Stimulated activated CD8-positive, alpha-beta memory T cell treated with anti-CD3 and anti-CD28 coated beads, Interleukin-12 subunit alpha, Interleukin-12 subunit beta, amount 100 ng/mL, for 1 hour (primary cell): ENCODE results near the gene C1QL1.

Experiments
- DNase-seq: peaks from one replicate; pipeline ENCODE4 v3.0.0-alpha.2; 2020; ENCODE audit warnings: low read depth

Gene C1QL1

GRCh38 chr17:44928950-44929720 is 39.0 kb downstream of the C1QL1 start:
- DNase-seq: no peak

- DNase-seq: no peak
Observed at GRCh38 chr17:44928136-44928535, 40.0 kb downstream of the C1QL1 start.

DNA sequence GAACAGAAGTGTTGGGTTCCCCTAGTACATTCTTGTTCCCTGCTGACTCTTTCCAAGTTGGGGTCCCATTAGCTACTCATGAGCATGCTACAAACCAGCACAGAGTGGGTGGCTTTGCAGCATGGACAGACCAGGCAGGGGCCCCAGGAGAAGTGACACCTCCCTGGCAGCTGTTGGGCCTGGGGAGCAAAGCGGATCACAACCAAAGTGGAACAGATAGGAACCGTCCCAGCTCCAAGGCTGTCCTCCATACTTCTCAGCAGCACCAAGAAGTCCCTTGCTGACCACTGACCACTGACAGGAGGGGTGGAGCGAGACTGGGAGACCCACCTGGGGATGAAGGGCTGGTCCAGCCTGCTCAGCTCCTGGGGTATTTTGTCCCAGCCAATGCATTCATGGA is 40.4 kb downstream of the C1QL1 start:
- no peak for DNase-seq

DNA sequence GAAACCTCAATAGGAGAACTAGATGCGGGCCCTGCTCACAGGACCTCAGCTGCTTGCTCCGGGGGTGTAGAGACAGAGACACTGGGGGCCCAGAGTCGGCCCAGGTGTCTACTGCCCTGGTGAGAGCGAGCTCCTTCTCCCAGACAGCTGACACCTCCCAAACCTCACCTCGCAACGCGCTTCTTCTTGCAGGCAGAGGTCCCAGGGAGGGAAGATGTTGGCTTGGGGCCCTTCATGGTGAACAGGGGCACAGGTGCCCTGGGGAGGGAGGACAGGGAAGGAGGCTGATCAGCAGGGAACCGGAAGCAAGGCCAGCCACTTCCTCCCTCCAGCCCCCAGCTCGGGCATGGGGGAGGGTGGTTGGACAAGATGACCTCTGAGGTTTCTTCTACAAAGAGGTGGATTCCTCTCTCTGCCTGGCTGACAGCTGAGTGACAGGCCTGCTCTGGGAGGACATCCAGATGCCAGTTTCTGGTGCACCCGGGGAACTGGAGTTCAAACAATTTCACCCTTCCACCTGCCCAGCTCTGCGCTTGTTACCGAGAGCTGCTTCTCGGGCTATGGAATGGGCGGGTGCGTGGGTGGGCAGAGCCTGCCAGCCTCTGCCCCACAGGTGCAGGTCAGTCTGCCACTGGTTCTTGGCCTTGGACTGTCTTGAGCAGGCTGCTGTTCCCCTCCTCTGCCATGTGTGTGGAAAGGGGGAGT is 41.1 kb downstream of the C1QL1 start:
- DNase-seq: no peak

DNA sequence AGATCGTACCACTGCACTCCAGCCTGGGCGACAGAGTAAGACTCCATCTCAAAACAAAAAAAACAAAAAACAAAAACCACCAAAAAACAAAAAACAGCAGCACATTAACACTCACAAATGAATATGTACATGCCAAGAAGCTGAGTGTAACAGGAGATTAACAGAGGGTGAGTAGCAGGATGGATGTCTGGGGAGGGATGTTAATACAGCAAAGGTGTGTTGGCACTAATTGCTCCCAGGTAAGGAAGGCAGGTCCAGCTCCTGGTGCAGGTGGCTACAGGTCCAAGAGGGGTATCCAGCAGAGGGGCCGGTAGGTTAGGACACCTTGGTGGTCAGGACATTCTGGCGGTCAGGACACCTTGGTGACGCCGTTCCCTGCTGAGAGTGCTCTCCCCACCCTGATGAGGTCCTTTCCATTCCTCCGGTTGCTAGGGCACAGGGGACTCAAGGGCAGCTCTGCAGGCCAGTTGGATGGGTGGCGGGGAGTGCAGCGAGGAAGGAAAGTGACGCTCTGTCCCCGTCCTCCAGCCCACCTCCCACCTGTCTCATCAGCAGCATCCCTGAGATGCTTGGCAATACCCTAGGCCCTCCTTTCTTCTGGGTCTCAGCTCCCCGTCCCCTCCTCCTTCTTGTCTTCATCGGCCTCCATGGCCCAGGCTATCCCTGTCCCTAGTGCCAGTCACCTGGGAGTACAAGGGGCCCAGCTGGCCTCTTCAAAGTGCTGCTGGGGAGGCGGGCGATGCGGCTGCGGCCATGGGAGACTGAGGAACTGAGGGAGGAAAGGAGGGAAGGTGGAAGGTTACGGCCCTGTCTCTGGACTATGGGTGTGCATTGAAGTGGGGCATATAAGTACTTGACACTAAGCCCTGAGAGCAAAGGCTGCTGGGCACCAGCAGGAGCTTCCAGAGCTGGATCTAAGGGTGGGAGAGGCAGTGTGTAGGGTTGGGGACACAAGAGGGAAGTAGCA is 42.1 kb downstream of the C1QL1 start:
- DNase-seq: no peak

DNA sequence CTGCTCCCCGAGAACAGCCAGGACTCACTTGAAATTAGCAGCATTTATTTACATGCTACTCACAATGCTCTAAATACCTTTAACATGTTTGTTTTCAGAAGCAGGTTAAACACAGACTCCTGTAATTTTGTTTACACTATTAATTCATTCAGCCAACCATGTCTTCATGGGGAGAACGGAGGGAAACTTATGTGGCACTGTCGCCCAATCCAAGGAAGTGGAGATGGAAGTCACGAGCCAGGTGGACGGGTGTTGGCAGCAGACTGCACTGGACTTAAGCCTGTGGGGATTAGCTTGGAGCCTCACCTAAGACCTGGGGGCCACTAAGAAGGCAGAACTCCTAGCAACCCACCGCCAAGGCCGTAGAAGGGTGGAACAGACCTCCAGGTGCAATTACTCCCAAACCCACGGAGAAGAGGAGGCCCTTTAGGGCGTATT is 44.0 kb downstream of the C1QL1 start:
- DNase-seq: no peak

- no peak for DNase-seq
Observed at GRCh38 chr17:44922746-44923470, 45.2 kb downstream of the C1QL1 start.

- DNase-seq: no peak
Observed at GRCh38 chr17:44922136-44922535, 46.0 kb downstream of the C1QL1 start.

DNA sequence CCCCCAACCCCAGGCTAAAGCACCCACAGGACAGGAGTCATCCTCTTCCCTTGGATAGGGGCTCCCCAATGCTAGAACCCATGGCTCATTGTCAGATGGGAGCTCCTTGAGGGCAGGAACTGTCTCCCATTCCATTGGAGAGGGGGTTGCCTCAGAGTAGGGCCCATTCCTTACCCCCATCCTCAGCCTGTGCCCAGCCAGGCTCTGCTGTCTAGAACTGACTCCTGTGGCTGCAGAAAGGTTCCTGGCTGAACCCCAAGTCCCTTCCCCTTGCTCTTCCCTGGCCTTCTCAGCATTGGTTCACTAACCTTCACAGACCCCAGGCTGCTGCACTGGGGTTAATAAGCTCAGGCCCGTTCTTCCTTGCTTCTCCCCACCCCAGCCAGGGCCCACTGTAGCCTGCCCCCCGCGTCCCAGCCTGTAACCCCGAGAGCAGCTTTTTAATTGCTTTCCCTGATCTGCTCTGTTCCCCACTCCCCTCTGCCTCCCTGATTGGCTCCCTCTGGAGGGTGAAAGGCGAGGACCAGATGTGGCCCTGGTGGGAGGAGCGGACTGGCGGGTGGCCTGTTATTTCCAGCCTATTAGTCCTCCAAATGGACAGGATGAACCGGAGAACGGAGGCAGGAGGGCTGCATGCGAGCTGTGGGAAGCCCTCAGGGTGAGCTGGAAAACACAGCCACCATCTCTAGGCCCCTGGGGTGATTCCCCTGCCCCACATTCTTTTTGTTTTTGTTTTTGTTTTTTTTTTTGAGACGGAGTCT is 46.8 kb downstream of the C1QL1 start:
- DNase-seq: no peak

GRCh38 chr17:44920565-44920940 is 47.5 kb downstream of the C1QL1 start:
- no peak for DNase-seq

DNA sequence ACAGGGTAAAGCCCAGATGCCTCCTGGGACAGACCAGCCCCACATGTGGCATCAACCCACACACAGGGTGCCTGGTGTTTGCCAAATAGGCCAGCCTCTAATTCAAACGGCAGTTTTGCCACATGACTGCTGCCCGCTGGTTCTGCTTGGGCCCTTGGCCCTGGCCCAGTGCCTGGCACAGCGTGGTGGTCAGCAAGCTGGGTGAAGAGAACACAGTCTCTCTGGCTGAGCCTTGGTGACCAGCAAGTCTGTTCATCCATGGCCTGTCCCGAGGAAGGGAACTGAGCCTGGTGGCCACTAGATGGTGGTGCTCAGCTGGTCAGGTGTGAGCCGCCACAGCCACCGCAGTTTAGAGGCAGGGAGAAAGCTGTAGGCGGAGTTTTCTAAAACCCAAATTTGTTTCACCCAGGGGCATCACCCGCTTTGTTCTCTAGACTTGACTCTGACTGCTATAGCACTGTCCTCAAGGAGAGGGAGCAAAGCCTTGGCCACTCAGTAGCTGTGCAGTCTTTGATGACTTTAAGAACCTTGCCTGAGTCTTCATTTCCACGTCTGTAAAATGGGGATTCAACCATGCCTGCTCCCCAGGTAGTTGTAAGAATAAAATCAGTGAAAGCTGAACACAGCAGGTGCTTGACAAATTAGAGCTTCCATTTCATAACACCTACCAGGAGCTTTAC is 48.1 kb downstream of the C1QL1 start:
- peak; percentile 21 for DNase-seq

- no peak for DNase-seq
Observed at GRCh38 chr17:44919411-44919810, 48.7 kb downstream of the C1QL1 start.

- DNase-seq: no peak
Observed at GRCh38 chr17:44918006-44918405, 50.1 kb downstream of the C1QL1 start.

DNA sequence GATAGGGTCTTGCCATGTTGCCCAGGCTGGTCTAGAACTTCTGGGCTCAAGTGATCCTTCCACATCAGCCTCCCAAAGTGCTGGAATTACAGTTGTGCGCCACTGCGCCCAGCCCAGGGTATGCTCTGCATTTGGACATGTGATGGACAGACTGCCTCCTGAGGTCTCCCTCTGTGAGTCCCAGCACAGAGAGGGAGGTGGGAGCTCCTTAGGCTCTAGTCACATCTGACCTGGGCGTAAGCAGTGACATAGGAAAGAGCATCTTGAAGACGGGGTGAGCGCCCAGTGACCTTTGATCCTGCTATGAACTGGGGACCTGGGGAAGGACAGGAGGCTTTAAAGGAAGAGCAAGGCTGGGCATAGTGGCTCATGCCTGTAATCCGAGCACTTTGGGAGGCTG is 50.6 kb downstream of the C1QL1 start:
- DNase-seq: no peak

GRCh38 chr17:44916781-44917241 is 51.3 kb downstream of the C1QL1 start:
- no peak for DNase-seq

DNA sequence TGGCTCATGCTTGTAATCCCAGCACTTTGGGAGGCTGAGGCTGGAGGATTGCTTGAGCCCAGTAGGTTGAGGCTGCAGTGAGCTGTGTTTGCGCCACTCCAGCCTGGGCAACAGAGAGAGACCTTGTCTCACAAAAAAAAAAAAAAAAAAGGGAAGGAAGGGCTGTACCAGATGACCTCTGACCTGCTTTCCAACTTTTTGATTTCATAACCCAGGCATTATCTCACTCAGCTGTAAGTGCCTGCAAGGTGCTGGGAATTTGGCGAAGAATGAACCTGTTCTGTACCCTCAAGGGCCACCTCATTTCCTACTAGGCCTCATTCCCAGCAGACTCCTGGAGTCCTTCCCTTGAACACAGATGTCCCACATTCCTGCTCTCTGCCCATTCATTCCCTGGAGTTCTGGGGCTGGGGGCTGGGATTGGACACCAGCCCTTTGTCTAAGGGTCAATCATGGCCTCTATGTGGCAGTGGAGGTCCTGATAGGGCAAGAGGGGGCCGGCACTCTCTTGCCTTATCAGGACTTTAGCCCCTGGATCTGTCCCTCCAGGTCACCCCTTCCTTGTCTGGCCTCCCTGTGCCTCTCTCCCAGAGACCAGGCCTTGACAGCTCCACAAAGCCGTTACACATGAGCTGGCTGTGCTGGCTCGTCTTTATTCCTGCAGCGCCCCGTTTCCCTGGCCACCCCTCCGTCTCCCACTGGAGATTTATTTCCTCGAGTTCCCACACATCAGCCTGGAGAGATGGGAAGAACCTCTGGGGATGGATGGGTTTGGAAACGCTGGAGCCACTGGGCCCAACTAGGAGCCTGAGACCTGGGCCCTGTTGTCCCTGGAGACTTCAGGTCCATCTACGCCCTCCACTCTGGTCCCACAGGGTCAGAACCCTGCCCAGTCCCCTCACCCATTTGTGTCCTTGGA is 52.0 kb downstream of the C1QL1 start:
- DNase-seq: no peak

- DNase-seq: no peak
Observed at GRCh38 chr17:44915321-44915726, 52.8 kb downstream of the C1QL1 start, which contains the start of gene GFAP. TSS of gene GFAP (minus strand) at chr17:44915500. CDS start at chr17:44915486, 14 bp downstream.

DNA sequence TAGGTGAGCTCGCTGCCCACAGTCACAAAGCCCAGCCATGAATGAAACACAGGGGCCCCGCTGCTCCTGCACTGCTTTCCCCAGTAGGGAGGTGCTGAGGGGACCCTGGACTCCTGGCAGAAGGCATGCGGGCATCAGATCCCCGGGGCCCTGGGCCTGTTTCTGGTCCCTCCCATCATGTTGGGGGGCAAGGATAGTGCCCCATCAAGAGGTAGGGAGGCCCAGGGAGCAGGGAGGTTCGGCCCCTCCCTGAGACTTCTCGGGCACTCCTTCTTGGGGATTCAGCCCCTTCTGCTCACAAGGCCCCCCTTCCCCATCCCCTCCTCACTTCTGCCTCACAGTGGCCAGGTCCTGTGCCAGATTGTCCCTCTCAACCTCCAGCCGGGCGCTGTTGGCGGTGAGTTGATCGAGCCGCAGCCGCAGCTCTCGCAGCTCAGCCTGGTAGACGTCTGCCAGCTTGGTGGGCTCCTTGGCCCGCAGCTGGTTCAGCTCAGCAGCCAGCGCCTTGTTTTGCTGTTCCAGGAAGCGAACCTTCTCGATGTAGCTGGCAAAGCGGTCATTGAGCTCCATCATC is 53.3 kb downstream of the C1QL1 start:
- DNase-seq: no peak

DNA sequence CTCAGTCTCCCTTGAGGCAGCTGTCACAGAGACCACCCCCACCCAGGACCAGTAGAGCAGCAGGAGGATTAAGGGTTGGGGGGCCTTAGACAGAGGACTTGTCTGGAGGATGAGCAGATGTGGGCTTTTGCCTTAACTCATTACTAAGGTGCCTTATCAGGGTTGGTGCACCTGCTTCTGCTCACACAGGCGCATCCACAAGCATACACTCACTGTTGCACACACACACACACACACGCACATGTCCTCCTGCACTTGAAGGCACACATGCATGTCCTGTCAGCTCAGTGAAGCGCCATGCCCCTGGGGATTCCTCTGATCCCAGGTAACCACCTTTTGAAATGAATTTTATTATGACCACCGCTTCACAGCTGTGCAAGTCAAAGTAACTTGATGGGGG is 54.0 kb downstream of the C1QL1 start:
- DNase-seq: no peak
